ENCODE results near the gene NFRKB.

The NFRKB gene

DNA sequence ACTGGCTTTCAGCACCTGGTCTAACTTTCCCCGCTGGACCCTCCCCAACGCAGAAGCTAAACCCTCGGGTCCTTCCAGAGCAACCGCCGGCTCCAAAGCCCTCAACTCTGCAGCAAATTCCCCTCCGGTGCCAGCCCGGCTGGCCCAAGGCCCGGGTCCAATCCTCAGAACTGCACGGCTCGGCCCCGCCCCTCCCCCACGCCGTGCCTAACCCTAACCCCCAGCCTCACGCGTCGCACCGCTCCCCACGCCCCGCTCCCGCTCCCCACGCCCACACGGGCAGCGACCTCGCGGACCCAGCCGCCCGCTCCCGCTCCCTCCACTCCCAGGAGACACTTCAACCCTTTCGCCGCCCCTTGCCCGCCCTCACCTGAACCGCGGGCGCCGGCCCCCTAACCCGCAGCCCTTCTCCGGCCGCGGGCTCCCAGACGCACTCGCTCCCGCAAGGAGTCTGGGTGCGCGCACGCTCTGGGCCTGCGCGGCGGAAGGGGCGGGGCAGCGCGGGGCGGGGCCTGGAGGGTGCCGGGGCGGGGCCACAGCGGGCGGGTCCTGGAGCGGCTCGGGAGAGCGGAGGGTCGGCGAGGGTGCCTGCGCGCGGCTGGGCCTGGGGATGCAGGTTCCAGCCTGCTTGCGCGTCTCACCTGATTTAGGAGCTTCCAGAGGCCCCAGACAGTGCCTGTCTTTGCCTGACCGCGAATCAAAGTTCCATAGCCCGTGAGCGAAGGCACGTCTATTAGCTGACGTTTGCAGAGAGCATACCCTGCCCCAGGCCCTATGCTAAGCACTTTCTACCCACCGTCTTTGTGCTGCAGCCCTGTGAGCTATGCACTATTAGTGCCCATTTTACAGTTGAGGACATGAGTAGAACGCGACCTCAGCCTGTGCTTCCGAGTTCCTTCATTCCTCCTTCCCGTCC lies at the start of gene NFRKB:
Gene NFRKB, minus strand, starts transcription at position 453 of the 916 bp plus-strand sequence. CDS start 2,729 bp downstream, outside the sequence.
- DNase-seq (ENCODE audit: low read depth), result peak; percentile 82

DNA sequence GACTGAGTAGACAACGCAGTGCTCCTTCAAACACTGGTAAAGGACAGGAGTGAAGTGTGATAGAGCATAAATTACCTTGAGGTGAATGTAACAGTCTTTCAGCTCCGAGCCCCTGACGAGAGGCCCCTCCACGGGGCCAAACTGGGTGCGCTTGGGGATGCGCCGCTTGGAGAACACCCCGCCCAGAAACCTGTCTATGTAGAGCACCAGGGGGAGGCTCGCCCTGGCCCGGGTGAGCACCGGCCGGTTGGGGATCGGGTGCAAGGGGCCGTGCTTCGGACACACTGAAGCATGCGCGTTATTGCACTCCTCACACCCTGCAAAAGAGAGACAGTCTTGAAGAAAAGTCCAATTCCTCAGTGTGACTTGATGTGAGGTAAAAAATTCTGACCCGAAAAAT lies 49.3 kb upstream of the NFRKB start:
- DNase-seq (ENCODE audit: low read depth), result no peak

DNA sequence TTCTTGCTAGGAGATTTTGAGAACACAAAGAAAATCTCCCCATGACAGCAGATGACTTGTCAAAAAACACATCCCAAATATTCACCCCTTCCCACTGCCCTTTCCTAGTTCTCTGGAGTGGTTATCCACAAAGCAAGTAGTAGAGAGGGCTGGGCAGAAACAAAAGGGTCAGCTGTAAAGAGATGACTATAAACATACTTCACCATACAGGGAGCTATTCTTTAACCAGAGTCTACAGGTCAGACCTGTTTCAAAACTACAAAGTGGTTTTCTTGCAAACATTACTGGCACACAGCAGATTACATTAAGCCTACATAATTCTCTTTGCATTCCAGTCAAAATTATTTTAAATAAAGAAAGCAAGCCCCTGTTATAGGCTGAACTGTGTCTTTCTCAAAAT lies 47.7 kb upstream of the NFRKB start:
- no peak for DNase-seq (ENCODE audit: low read depth)

DNA sequence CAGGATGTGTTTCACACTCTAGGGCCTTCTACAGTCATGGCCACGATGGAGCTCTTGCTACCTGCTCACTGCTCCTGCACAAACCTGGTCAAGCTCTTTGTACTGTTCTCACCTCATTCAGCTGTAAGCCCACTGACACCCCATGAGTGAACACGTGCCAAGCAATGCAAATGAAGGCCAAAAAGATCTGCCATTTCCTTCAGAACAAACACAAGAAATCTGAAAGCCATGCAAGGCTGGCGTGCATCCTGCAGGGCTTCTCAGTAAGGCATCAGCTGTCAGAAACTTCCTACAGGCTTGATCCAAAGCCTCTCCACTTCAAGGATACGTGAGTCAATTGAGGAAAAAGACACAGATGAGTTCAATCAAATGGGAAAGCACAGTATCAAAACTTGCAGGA lies 44.1 kb upstream of the NFRKB start:
- no peak for DNase-seq (ENCODE audit: low read depth)

DNA sequence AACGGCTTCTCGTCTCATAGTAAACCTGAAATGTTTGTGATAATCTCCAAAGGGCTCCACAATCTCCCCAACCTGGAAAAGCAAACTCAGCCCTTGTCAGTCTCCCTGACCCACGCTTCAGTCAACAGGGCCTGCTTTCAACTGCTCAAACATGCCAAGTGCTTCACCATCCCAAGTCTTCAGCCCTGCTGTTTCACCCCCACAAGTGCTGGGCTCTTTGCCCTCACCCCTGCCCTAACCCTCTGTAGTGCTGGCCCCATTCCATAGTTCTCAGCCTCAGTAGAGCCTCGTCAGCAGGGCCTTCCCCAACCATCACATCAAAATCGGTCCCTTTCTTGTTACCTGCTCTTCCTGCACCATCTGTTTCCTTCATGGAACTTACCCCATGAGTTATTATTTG lies 43.4 kb upstream of the NFRKB start:
- no peak for DNase-seq (ENCODE audit: low read depth)

DNA sequence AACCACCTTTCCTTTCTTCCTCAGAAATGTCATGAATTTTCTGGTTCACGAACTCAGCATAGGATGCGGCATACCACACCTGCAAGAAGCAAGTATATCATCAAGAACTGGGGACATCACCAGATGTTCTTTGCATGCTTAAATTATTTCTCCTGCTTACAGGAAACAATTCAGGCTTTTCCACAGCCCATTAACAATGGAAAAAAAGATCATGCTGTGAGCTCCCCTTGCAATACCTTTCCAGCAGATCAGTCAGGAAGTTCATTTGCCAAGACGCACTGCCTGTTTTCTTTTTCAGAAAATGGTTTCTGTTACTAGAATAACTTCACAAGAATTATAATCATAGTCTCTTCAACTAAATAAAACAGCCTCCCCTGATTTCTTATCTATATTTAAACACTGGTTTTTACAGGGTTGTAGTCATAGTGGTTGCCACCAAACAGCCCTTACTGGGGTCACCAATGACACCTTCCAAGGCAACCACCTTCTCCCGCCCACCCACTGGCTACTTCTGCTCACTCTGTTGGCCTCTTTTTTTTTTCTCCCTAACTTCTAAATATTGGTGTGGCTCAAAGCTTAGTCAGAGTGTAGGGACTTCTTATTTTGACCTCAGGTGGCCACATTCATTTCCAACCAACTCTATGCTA lies 42.3 kb upstream of the NFRKB start:
- DNase-seq (ENCODE audit: low read depth), result no peak

DNA sequence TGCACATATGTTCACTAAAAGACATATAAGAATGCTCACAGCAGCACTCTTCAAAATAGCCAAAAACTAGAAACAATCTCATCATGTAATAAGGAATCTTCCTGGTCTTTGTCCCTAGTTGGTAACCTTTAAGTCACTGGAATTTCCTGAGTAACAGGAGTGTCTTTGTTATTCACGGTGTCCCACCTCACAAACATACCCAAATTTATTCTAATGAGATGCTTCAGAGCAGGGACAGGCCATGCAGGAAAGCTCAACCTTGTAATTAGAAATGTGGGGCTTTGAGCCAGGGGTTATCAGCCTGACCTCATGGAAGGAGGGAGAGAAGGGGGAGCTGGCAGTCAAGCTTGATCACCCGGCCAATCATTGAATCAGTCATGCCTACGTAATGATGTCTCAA lies 40.3 kb upstream of the NFRKB start:
- no peak for DNase-seq (ENCODE audit: low read depth)

DNA sequence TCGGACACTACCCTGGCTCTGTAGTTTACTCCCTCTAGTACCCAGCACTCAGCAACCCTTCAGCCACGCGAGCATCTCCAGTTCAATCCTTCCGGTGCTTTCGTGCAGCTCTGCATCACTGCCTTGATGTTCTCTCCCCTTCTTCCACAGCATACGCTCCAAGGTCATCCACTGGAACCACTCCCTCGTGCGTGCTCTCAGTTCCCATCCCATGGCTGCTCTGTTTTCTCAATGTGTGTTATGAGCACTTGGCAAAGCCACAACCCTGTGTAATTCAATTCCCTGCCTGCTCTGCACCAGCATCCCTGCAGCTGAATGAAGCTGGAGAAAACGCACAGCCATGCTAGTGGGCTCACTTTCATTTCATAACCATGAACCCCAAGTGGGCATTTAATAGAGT lies 38.5 kb upstream of the NFRKB start:
- DNase-seq (ENCODE audit: low read depth), result no peak

DNA sequence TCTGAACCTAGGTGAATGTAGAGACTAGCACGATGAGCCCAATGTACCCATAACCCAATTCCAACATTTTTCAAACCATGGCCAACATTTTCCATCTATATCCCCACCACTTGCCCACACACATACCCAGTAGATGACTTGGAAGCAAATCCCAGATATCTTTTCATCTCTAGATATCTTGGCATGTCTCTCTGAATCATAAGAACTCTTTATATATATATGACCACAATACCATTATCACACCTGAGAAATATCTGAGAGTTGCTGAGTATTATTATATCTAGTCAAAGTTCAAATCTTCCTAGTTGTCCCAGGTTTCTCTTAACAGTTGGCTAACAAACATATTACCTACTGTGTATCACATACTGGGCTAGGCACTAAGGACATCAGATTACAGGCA lies 37.9 kb upstream of the NFRKB start:
- no peak for DNase-seq (ENCODE audit: low read depth)

DNA sequence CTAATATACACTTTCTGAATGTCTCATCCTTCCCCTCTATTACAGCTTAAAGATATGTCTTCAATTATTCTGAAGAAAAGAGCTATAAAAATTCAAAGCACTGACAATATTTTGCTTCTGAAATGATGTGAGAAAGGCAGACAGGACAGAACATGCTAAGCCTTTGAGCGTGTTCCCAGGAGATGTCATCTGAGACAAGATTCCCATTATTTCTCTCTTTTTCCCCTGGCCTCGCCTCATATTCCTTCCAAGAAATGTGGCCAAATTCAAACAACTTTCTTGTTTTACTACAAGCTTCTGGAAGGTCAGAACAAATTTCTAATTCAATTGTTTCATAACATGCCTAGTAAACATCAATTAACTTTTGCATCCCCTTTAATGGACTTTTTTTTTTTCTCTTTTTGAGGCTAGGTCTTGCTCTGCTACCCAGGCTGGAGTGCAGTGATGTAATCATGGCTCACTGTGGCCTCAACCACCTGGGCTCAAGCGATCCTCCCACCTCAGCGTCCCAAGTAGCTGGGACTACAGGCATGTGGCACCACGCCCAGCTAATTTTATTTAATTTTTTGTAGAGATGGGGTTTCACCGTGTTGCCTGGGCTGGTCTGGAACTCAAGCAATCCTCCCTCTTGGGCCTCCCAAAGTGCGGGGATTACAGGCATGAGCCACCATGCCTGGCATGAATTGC lies 37.1 kb upstream of the NFRKB start:
- DNase-seq (ENCODE audit: low read depth), result no peak

DNA sequence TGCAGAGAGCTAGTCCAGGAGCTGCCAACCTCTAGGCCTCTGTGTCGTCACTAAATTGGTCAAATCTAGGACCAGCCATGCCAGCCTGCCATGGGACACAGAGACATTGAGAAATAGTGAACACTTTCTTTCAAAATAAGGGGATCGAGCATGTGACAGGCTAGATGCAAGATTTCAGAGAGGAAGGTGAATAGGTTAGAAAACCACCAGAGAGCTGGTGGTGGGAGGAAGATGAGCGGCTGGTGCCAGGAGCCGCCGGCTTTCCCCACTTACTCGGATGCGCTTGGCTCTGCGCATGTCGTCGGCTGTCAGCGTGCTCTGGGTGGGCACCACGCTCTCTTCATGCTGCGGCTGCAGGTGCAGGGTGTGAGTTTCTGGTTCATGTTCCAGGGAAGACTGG lies 35.4 kb upstream of the NFRKB start:
- no peak for DNase-seq (ENCODE audit: low read depth)

DNA sequence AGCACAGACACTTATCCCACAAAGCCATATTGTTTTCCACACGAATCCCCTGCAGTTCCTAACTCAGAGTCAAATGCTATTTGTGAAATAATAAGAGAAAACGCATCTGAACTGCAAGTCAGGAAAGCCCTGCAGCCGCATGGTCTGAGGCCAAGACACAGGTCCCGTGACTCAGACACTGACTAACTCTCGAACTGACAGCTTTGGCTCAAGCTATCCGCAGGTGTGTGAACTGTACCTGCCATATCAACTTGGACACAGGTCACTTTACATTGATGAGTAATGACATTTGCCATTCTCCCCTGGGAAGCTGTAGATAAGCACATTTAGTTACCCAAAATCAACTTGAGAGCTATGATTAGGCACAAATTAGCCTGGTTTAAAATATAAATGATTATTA lies 34.9 kb upstream of the NFRKB start:
- no peak for DNase-seq (ENCODE audit: low read depth)

DNA sequence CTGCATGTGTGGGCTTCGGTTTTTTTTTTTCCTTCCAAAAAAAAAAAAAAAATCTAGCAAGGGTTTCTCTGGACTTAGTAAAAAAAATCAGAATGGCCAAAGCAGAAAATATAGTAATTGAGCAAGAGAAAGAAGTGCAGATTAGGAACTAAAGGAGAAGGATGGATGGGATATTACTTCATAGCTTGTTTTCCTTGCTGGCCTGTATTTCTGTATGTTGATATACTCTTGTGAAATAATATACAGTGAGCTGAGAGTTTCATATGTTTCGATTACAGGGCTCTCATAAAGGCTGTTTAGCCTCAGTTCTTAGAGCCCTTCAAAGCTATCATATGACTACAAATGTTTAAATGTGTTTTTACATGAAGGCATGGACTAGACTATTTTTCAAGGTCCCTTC lies 34.3 kb upstream of the NFRKB start:
- DNase-seq (ENCODE audit: low read depth), result no peak

DNA sequence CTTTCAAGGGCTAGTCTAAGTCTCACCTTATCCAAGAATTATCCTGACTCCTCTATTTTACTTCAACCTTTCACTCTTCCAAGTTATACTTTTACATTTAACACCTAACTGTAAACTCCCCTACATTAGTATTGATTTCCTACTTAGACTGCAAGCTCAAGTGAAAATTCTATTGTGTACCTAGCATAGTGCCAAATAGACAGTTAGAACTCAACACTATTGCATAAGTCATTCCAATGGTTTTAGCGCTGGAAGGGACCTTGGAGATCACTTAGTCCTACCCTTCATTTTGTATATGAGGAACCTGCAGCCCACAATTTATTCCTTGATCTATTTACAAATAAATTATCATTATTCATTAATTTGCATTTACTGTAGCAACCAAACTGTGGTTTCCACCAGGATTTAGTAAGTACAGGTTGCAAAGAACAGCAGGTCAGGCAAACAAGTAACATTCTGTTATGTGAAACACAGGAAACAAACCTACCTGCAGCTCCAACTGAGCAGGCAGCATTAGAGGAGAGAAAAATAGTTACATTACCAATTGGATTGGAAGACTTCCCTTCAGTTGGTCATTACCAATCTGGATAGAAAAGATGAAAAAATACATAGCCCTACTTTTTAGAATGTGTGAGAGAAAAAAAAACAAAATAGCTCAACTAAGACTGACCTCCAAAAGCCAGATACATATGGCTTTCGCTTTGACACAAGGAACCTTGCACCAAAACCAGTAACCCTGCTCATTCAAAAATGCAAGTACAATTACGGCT lies 33.7 kb upstream of the NFRKB start:
- DNase-seq (ENCODE audit: low read depth), result no peak

DNA sequence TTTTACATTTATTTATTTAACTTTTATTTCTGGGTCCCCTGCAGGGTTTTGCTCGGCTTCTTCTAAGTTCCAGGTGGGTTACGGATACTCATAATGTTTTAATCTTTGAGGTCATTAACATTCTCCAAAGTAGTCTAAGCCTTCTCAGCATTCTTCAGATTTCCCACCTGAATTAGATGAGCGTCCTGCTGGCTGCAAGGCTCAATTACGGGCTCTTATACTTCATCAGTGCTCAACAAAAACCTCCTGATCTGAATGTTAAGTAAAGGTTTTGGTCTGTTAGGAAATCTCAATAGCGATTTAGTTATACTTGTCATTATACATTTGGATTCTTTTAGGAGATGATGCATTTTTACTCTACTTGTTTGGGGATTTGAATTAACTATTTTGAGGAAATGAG lies 27.3 kb upstream of the NFRKB start:
- DNase-seq (ENCODE audit: low read depth), result no peak

DNA sequence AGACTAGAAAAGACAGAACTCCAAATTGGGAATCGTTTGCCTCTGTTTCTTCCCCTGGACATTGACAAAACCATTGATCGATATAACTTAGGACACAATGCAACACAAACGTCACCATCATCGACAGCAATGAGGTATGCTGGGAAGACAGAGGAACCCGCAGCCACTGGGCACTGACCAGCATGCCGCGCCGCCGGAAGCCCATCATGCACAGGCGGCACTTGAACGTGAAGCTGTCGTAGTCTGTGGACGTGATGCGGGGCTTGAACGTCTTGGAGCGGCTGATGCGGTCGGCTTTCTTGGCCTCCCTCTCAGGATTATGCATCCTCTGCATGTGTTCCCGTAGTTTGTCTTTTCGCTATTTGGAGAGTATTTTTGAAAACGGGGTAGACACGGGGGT lies 23.0 kb upstream of the NFRKB start:
- DNase-seq (ENCODE audit: low read depth), result no peak

DNA sequence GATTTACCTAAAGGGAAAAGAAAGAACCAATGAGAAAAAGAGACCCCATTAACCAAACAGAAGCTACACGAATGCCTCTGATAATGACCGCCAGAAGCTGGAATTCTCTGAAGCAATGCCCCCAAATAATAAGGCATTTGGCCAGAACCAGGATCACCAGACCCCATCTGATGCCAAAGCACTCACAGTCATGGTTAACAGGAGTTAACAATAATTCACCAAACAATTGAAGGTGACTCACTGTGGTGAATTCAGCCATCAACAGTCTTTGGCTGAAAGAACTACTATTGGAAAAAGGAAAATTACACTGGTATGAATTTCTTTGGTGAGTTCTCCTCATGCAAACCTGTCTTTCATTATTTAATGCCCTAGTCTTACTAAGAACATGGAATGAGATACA lies 21.9 kb upstream of the NFRKB start:
- no peak for DNase-seq (ENCODE audit: low read depth)

DNA sequence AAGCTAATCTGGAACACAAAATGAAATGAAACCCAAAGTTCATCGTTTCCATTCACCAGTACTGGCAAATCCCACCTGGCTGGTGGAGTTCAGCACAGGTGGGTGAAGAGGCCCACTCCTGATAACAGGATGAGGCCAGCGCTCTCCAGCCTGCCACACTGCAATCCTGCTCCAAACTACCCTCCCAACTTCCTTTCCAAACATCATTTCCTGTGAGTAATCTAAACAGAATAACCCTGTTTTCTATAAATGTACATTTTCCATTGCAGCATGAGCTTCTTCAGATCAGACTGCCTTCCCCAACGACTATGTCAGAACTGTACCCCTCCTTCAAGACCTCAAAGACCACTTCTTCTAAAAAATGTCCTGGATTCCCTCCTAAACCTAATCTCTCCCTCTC lies 15.9 kb upstream of the NFRKB start:
- DNase-seq (ENCODE audit: low read depth), result no peak

DNA sequence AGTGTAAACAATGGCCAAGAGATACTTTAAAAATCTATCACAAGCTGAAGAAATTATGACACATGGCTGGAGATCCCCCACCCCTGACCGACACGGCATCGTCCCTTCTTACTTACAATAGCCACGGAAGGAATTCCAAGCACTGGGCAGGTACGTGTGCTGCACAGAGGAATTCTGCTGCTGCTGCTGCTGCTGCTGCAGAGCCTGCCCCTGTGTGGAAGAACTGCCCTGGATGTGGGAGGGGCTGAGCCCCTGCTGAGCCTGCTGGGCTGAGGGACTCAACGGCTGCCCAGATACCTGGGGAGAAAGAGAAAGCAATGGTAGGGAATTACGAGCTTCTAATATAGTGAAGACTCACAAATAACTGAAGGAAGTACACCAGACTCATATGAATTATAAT lies 15.0 kb upstream of the NFRKB start:
- no peak for DNase-seq (ENCODE audit: low read depth)

DNA sequence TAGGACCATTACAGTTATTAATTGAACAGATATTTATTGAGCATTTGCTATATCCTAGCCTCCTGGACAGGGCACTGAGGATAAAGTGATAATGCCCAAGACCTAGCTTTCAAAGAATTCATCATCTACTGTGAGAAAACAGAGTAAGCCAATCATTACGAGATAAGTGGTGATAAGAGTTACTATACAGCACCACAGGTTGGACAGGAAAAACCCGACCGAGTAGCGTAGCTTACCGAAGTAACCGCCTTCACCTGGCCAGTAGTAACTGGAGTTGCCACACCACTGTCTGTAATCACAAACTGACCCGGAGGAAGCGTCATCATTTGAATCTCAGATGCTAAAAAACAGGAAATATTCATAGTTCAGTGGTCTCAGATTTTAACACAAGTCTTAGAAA lies 10.0 kb upstream of the NFRKB start:
- DNase-seq (ENCODE audit: low read depth), result no peak

DNA sequence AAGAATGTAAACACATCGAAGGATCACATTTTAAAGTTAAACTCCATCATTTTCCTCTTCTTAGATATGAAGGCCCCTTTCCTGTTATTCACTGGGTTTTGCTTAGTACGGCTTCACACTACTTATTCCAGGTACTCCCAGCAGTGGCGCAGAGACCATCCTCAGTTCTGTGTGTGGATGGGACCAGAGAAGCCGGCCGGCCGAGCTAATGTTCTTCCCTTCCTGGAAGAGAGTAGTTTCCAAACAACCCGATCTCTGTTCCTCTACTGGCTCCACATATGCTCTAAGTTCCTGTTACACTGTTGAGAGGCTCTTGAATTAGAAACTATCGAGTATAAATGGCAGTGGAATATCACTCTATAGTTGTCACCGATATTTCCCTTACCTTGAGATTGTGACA lies 684 bp upstream of the NFRKB start:
- DNase-seq (ENCODE audit: low read depth), result no peak

All from stimulated activated CD4-positive, alpha-beta T cell treated with anti-CD3 and anti-CD28 coated beads, Interleukin-2, amount 100 ng/mL, for 4 hours (primary cell).